Activated CD8-positive, alpha-beta T cell treated with anti-CD3 and anti-CD28 coated beads for 36 hours (primary cell): ENCODE measurements around the gene SETD2. TPM values are rescaled to one million over a fixed set of nuclear protein-coding genes. Genes with fewer than 3 reads are reported as not detected.
"Not testable (repeated sequence)": the region's sequence is repeated elsewhere in the genome, so short reads cannot be mapped to it uniquely, and the experiment has no call there.

ENCODE experiments used
- ATAC-seq: fragments of 200-7000 bp; cut with Tn5 transposase; one replicate; pipeline ENCODE4 v1.10.0; 2021; ENCODE audit warnings: mild to moderate bottlenecking, moderate library complexity
- CTCF ChIA-PET: fragments of 350-600 bp; sonication (Branson Sonifier 250); formaldehyde crosslinking; loops from one replicate; lab custom pipeline; 2021; ENCODE audit warnings: antibody characterized with exemption; lab: Charles Lee
- POLR2A ChIA-PET: fragments of 350-600 bp; sonication (Branson Sonifier 250); formaldehyde crosslinking; loops from one replicate; lab custom pipeline; 2021; ENCODE audit warnings: antibody characterized with exemption; lab: Charles Lee
- DNase-seq: peaks from one replicate; pipeline ENCODE4 v3.0.0-alpha.2; 2020
- H3K27ac Mint-ChIP-seq: one replicate; pipeline ENCODE4 v1.8.0; 2021; ENCODE audit warnings: mild to moderate bottlenecking, mixed read lengths
- H3K27me3 Mint-ChIP-seq: one replicate; pipeline ENCODE4 v1.8.0; 2021; ENCODE audit warnings: mixed read lengths
- H3K36me3 Mint-ChIP-seq: one replicate; pipeline ENCODE4 v1.8.0; 2021; ENCODE audit warnings: low read depth, mixed read lengths
- H3K4me1 Mint-ChIP-seq: one replicate; pipeline ENCODE4 v1.8.0; 2021; ENCODE audit warnings: low read depth, mixed read lengths
- H3K4me3 Mint-ChIP-seq: one replicate; pipeline ENCODE4 v1.8.0; 2021; ENCODE audit warnings: mild to moderate bottlenecking, moderate library complexity, mixed read lengths
- H3K9me3 Mint-ChIP-seq: one replicate; pipeline ENCODE4 v1.8.0; 2021; ENCODE audit warnings: mixed read lengths
- CTCF ChIP-seq: fragments of 200-600 bp; IDR thresholded peaks from one replicate; pipeline ENCODE4 v1.8.0; 2022; ENCODE audit warnings: antibody characterized with exemption, mild to moderate bottlenecking
- intact Hi-C: fragments of 100-400 bp; cut with micrococcal nuclease; formaldehyde crosslinking; loops from one replicate; pipeline ENCODE4 v1.10.0; 2022
- total RNA-seq, 2 experiments: library from RNA; stranded (reverse); gene quantifications; one replicate each; pipeline ENCODE4 v1.2.3, GENCODE V29; 2021

SETD2 gene
- total RNA-seq, 2 experiments from 2014 or later = 34.7 to 36.1 TPM

- Mint-ChIP-seq H3K36me3 (peaks cover 53% of the 10 kb centered on the region), H3K4me3 (no peak overlapping the region), H3K27me3 (no peaks in the 10 kb centered on the region), H3K9me3 (no peaks in the 10 kb centered on the region), H3K27ac (peak overlapping the region; percentile 43), H3K4me1 (peaks cover 44% of the 10 kb centered on the region)
- CTCF ChIA-PET = interaction anchor here (0.7 to 1.8 kb wide), 2 partner anchors 16 to 466 kb away, joined by 3 to 5 read pairs; no protein-coding TSS in a partner anchor
- no peak for DNase-seq
- intact Hi-C loops = no loop called here
- TF ChIP-seq CTCF = no peak
- POLR2A ChIA-PET = interaction anchor here (0.5 to 1.8 kb wide), 3 partner anchors 12 to 145 kb away, joined by 3 to 5 read pairs (median 3); no protein-coding TSS in a partner anchor
- no peak for ATAC-seq
Measured at GRCh38 chr3:47034868-47035489, 128.9 kb downstream of the SETD2 start.

- POLR2A ChIA-PET = interaction anchor here (0.7 to 3.3 kb wide), 5 partner anchors 8 to 55 kb away, joined by 4 to 25 read pairs (median 6); partner anchors contain the start of genes CCDC12 and NBEAL2
- peak; percentile 94 for ATAC-seq
- Mint-ChIP-seq H3K4me1 (peaks cover 44% of the 10 kb centered on the region), H3K36me3 (peaks cover 49% of the 10 kb centered on the region), H3K27ac (peak overlapping the region; percentile 99), H3K4me3 (peak overlapping the region; percentile 67)
- peak; percentile 57 for DNase-seq
- CTCF ChIA-PET = interaction anchor here (0.8 to 2.2 kb wide), 4 partner anchors 10 to 72 kb away, joined by 3 to 6 read pairs (median 5); no protein-coding TSS in a partner anchor
- H3K27me3 Mint-ChIP-seq, H3K9me3 Mint-ChIP-seq, intact Hi-C loops: not testable (repeated sequence)
Measured at GRCh38 chr3:47031041-47031440, 132.9 kb downstream of the SETD2 start.

GRCh38 chr3:47028667-47029066 lies 135.2 kb downstream of the SETD2 start:
- DNase-seq = no peak
- ChIA-PET CTCF (interaction anchor here (1.1 to 1.4 kb wide), 2 partner anchors 18 to 105 kb away, joined by 3 read pairs; no protein-coding TSS in a partner anchor), POLR2A (interaction anchor here (1.0 to 1.5 kb wide), 3 partner anchors 11 to 136 kb away, joined by 3 to 4 read pairs (median 4); partner anchors contain the start of genes NBEAL2 and SETD2)
- H3K27ac Mint-ChIP-seq = peak overlapping the region; percentile 46
- no peaks in the 10 kb centered on the region for H3K9me3 Mint-ChIP-seq
- no peak for ATAC-seq
- H3K4me3 Mint-ChIP-seq = no peak overlapping the region
- H3K36me3 Mint-ChIP-seq = peaks cover 34% of the 10 kb centered on the region
- H3K4me1 Mint-ChIP-seq = peaks cover 57% of the 10 kb centered on the region
- intact Hi-C loops = no loop called here
- no peak for TF ChIP-seq CTCF
- H3K27me3 Mint-ChIP-seq = no peaks in the 10 kb centered on the region

GRCh38 chr3:47028146-47028545 lies 135.8 kb downstream of the SETD2 start:
- Mint-ChIP-seq H3K36me3 (peaks cover 32% of the 10 kb centered on the region), H3K27ac (peak overlapping the region; percentile 46), H3K9me3 (no peaks in the 10 kb centered on the region), H3K4me3 (no peak overlapping the region), H3K4me1 (peaks cover 56% of the 10 kb centered on the region), H3K27me3 (no peaks in the 10 kb centered on the region)
- ATAC-seq (no peak), DNase-seq (no peak)
- CTCF ChIA-PET = interaction anchor here (1.1 to 1.4 kb wide), 2 partner anchors 18 to 104 kb away, joined by 3 read pairs; no protein-coding TSS in a partner anchor
- POLR2A ChIA-PET = interaction anchor here (0.7 to 1.5 kb wide), 4 partner anchors 11 to 63 kb away, joined by 3 to 4 read pairs (median 3); partner anchors contain the start of gene NBEAL2
- intact Hi-C loops = no loop called here
- TF ChIP-seq CTCF = no peak

GRCh38 chr3:47026432-47026831 lies 137.5 kb downstream of the SETD2 start:
- peaks cover 53% of the 10 kb centered on the region for H3K4me1 Mint-ChIP-seq
- H3K27me3 Mint-ChIP-seq, intact Hi-C loops, POLR2A ChIA-PET, H3K27ac Mint-ChIP-seq, DNase-seq, CTCF ChIA-PET, ATAC-seq, H3K9me3 Mint-ChIP-seq, H3K4me3 Mint-ChIP-seq: not testable (repeated sequence)
- peaks cover 24% of the 10 kb centered on the region for H3K36me3 Mint-ChIP-seq

GRCh38 chr3:47024932-47025331 lies 139.0 kb downstream of the SETD2 start:
- Mint-ChIP-seq H3K9me3 (no peaks in the 10 kb centered on the region), H3K27me3 (no peaks in the 10 kb centered on the region), H3K27ac (no peak overlapping the region), H3K36me3 (peaks cover 26% of the 10 kb centered on the region), H3K4me3 (no peak overlapping the region), H3K4me1 (peaks cover 51% of the 10 kb centered on the region)
- peak; percentile 45 for ATAC-seq
- CTCF ChIA-PET = no interaction called here
- TF ChIP-seq CTCF = no peak
- no peak for DNase-seq
- POLR2A ChIA-PET = no interaction called here
- intact Hi-C loops = no loop called here
